HG02973 (cell line): ENCODE data around the gene CHFR.
"Not testable (repeated sequence)": the region's sequence is repeated elsewhere in the genome, so short reads cannot be mapped to it uniquely, and the experiment has no call there.

Source experiments
- ATAC-seq: cut with Tn5 transposase; IDR thresholded peaks from one replicate; pipeline ENCODE4 v1.9.1; 2021; ENCODE audit warnings: moderate library complexity; ENCODE audit not compliant: unreplicated experiment

The CHFR gene

GRCh38 chr12:132813443-132813842, 74.0 kb downstream of the CHFR start:
- ATAC-seq, result no peak

GRCh38 chr12:132812631-132813305, 74.6 kb downstream of the CHFR start:
- no peak for ATAC-seq

GRCh38 chr12:132809391-132809790, 78.0 kb downstream of the CHFR start:
- ATAC-seq, result not testable (repeated sequence)

GRCh38 chr12:132807295-132808092, 79.9 kb downstream of the CHFR start:
- ATAC-seq, result no peak

- no peak for ATAC-seq
Observed at GRCh38 chr12:132806857-132807256, 80.5 kb downstream of the CHFR start.

GRCh38 chr12:132804426-132804861, 83.0 kb downstream of the CHFR start:
- ATAC-seq, result no peak

GRCh38 chr12:132803888-132804287, 83.5 kb downstream of the CHFR start:
- no peak for ATAC-seq

- ATAC-seq, result no peak
Observed at GRCh38 chr12:132803125-132803524, 84.3 kb downstream of the CHFR start.

- no peak for ATAC-seq
Observed at GRCh38 chr12:132801741-132802140, 85.7 kb downstream of the CHFR start.

GRCh38 chr12:132798836-132799235, 88.6 kb downstream of the CHFR start:
- ATAC-seq, result no peak

- no peak for ATAC-seq
Observed at GRCh38 chr12:132797820-132798570, 89.4 kb downstream of the CHFR start.

- ATAC-seq, result no peak
Observed at GRCh38 chr12:132795847-132796246, 91.6 kb downstream of the CHFR start.

GRCh38 chr12:132791940-132792339, 95.5 kb downstream of the CHFR start:
- ATAC-seq, result not testable (repeated sequence)

GRCh38 chr12:132789099-132789471, 98.3 kb downstream of the CHFR start:
- ATAC-seq, result no peak

- no peak for ATAC-seq
Observed at GRCh38 chr12:132788375-132789098, 98.9 kb downstream of the CHFR start.

GRCh38 chr12:132787877-132788276, 99.5 kb downstream of the CHFR start:
- ATAC-seq, result no peak

GRCh38 chr12:132786192-132786591, 101.2 kb downstream of the CHFR start:
- no peak for ATAC-seq

- ATAC-seq, result no peak
Observed at GRCh38 chr12:132784580-132784979, 102.8 kb downstream of the CHFR start.

- ATAC-seq, result no peak
Observed at GRCh38 chr12:132783917-132784531, 103.4 kb downstream of the CHFR start.
